SK-N-SH (cell line): ENCODE results near the gene TRPM3. TPM values are rescaled to one million over a fixed set of nuclear protein-coding genes. Genes with fewer than 3 reads are reported as not detected.

Experiments used
- CTCF ChIA-PET: fragments of 300-600, 350-600 bp; formaldehyde crosslinking; extraction: SDS; loops from one replicate; lab custom pipeline; 2021; lab: Yijun Ruan, JAX
- POLR2A ChIA-PET: fragments of 350-600 bp; sonication (Branson Sonifier 250); formaldehyde crosslinking; extraction: SDS; loops from one replicate; lab custom pipeline; 2020; ENCODE audit warnings: antibody characterized with exemption, inconsistent platforms; lab: Yijun Ruan, JAX
- DNase-seq: peaks from one replicate; pipeline ENCODE4 v3.0.0; 2012
- H2AFZ ChIP-seq: fragments of 200-600 bp; sonication (generic); 2 replicates; pipeline ENCODE4 v1.8.1; 2016; ENCODE audit warnings: antibody characterized with exemption, mild to moderate bottlenecking, low read depth
- H3F3A ChIP-seq: fragments of 200-600 bp; sonication (generic); replicated peaks from 2 replicates; pipeline ENCODE3; 2016; ENCODE audit warnings: antibody characterized with exemption, mild to moderate bottlenecking; ENCODE audit not compliant: insufficient read depth
- H3K27ac ChIP-seq, 2 experiments: fragments of 200-500 bp in 1 of 2; fragments of 200-600 bp in 1 of 2; sonication (Bioruptor generic) in 1 of 2; sonication (generic), shearing (Covaris generic) in 1 of 2; 2 replicates each; pipeline versions ENCODE4 v1.5.1 to v1.6.1; 2014 to 2016; ENCODE audit warnings: low read depth in 2 of 2, inconsistent platforms in 1 of 2, low read length in 1 of 2, mild to moderate bottlenecking in 1 of 2, mixed read lengths in 1 of 2
- H3K27me3 ChIP-seq: fragments of 200-600 bp; sonication (generic), shearing (Covaris generic); 2 replicates; pipeline ENCODE4 v1.6.1; 2016; ENCODE audit warnings: mixed run types; ENCODE audit not compliant: insufficient read depth
- H3K36me3 ChIP-seq, 2 experiments: fragments of 200-500 bp in 1 of 2; fragments of 200-600 bp in 1 of 2; sonication (Bioruptor generic) in 1 of 2; sonication (generic) in 1 of 2; replicated peaks in 1 of 2; 2 replicates each; pipeline versions ENCODE3 to v1.5.1; 2014 to 2016; ENCODE audit warnings: low read length in 1 of 2, mild to moderate bottlenecking in 1 of 2; ENCODE audit not compliant: insufficient read depth in 2 of 2, control insufficient read depth in 1 of 2
- H3K4me1 ChIP-seq, 2 experiments: fragments of 200-500 bp in 1 of 2; fragments of 200-600 bp in 1 of 2; sonication (Bioruptor generic) in 1 of 2; sonication (generic), shearing (Covaris generic) in 1 of 2; 2 replicates each; pipeline versions ENCODE4 v1.5.1 to v1.6.1; 2014 to 2016; ENCODE audit warnings: low read depth in 1 of 2, low read length in 1 of 2, mixed run types in 1 of 2; ENCODE audit not compliant: insufficient read depth in 2 of 2, control insufficient read depth in 1 of 2
- H3K4me2 ChIP-seq: fragments of 200-600 bp; sonication (generic), shearing (Covaris generic); 2 replicates; pipeline ENCODE4 v1.6.1; 2017; ENCODE audit warnings: mixed run types
- H3K4me3 ChIP-seq, 2 experiments: fragments of 200-500 bp in 1 of 2; fragments of 200-600 bp in 1 of 2; sonication (Bioruptor generic) in 1 of 2; sonication (generic), shearing (Covaris generic) in 1 of 2; 2 replicates each; pipeline versions ENCODE4 v1.5.1 to v1.8.1; 2014 to 2016; ENCODE audit warnings: low read depth in 2 of 2, inconsistent platforms in 1 of 2, low read length in 1 of 2, mild to moderate bottlenecking in 1 of 2, mixed read lengths in 1 of 2, moderate library complexity in 1 of 2
- H3K79me2 ChIP-seq: fragments of 200-600 bp; sonication (generic); 2 replicates; pipeline ENCODE4 v1.8.1; 2017; ENCODE audit warnings: mild to moderate bottlenecking; ENCODE audit not compliant: insufficient read depth
- H3K9ac ChIP-seq: fragments of 200-600 bp; sonication (generic); 2 replicates; pipeline ENCODE4 v1.6.1; 2017; ENCODE audit warnings: mixed run types
- H3K9me2 ChIP-seq: fragments of 200-600 bp; sonication (generic); 2 replicates; pipeline ENCODE4 v1.6.1; 2017; ENCODE audit warnings: mixed run types
- H3K9me3 ChIP-seq: fragments of 200-600 bp; sonication (generic); 2 replicates; pipeline ENCODE4 v1.6.1; 2017; ENCODE audit warnings: mixed run types, mild to moderate bottlenecking, moderate library complexity
- H4K20me1 ChIP-seq: fragments of 200-600 bp; sonication (generic); 2 replicates; pipeline ENCODE4 v1.6.1; 2017; ENCODE audit warnings: mild to moderate bottlenecking, mixed run types; ENCODE audit not compliant: insufficient read depth
- CHD2 ChIP-seq: fragments of 150-350 bp; IDR thresholded peaks from 2 replicates; pipeline ENCODE4 v1.6.1; 2018; ENCODE audit warnings: low read length; ENCODE audit not compliant: partially characterized antibody
- EP300 ChIP-seq, 2 experiments: IDR thresholded peaks; 2 replicates each; pipeline versions ENCODE4 v1.4.0 to v1.6.1; 2012; ENCODE audit warnings: borderline replicate concordance in 1 of 2, low read depth in 1 of 2, low read length in 1 of 2
- EZH2phosphoT487 ChIP-seq: fragments of 200-600 bp; sonication (generic); IDR thresholded peaks from 2 replicates; pipeline ENCODE4 v1.6.1; 2017; ENCODE audit warnings: low read depth, mixed run types, mild to moderate bottlenecking, antibody characterized with exemption, moderate library complexity, borderline replicate concordance
- FOSL2 ChIP-seq: IDR thresholded peaks from 2 replicates; pipeline ENCODE4 v1.4.0; 2012; ENCODE audit warnings: low read depth, mild to moderate bottlenecking, moderate library complexity, borderline replicate concordance
- FOXJ3 ChIP-seq: sonication (generic); formaldehyde crosslinking; IDR thresholded peaks from 2 replicates; pipeline ENCODE4 v1.5.1; 2020; ENCODE audit warnings: mild to moderate bottlenecking, missing genetic modification reagents
- FOXM1 ChIP-seq: IDR thresholded peaks from 2 replicates; pipeline ENCODE4 v1.4.0; 2012; ENCODE audit warnings: low read depth, mild to moderate bottlenecking
- JUND ChIP-seq: IDR thresholded peaks from 2 replicates; pipeline ENCODE4 v1.4.0; 2012
- NFIC ChIP-seq: IDR thresholded peaks from 2 replicates; pipeline ENCODE4 v1.4.0; 2012; ENCODE audit warnings: borderline replicate concordance
- RCOR1 ChIP-seq: fragments of 150-350 bp; IDR thresholded peaks from 2 replicates; pipeline ENCODE4 v1.6.1; 2017; ENCODE audit warnings: antibody characterized with exemption, low read length
- TAF1 ChIP-seq: IDR thresholded peaks from 2 replicates; pipeline ENCODE4 v1.6.1; 2012; ENCODE audit warnings: low read depth, mild to moderate bottlenecking, low read length, moderate library complexity, borderline replicate concordance
- YY1 ChIP-seq: IDR thresholded peaks from 2 replicates; pipeline ENCODE4 v1.4.0; 2012; ENCODE audit warnings: low read depth, mild to moderate bottlenecking
- WGBS: methylation state at CpG from one replicate; pipeline ENCODE4 v1.1.6; 2017; ENCODE audit warnings: low lambda C conversion rate; 5-methylcytosine and 5-hydroxymethylcytosine counted together
- polyA plus RNA-seq, 3 experiments: library from polyadenylated mRNA; depleted of rRNA; stranded (reverse); fragments of >200 nt; gene quantifications; 2 replicates each; pipeline ENCODE4 v1.2.3, GENCODE V29; 2012
- TF ChIP-seq, protein P1 (sequence below): IDR thresholded peaks from 2 replicates; pipeline ENCODE4; 2012
- TF ChIP-seq, protein P2 (sequence below): IDR thresholded peaks from 2 replicates; pipeline ENCODE4 v1.4.0; 2012; ENCODE audit warnings: low read depth
- TF ChIP-seq, protein P3 (sequence below): fragments of 150-350 bp; IDR thresholded peaks from 2 replicates; pipeline ENCODE4 v1.6.1; 2017; ENCODE audit warnings: antibody characterized with exemption, low read length, low read depth, borderline replicate concordance

Gene TRPM3
- polyA plus RNA-seq, 1 of the 3 experiments (the other 2 are of a cell fraction) = not detected

DNA sequence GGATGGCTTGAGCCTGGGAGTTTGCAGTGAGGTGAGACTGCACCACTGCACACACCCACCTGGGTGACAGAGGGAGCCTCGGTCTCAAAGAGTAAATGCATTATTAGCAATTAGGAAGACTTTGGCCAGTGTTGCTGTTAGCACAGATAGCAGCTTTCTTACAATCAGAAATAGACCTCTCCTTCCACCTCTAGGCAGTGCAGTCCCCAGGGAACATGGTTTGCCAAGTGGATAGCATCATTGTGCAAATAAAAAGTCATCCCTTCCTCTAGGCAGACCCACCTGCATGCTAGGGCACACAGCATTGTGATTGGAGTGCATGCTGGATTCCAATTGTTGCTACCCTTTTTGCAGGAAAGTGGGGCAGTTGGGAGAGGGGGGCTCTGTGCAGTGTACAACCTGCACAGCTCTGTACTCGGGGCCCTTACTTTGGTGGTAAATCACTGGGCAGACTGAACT lies 629.1 kb downstream of the TRPM3 start (continued):
- no peak for TF ChIP-seq NFIC
- TF ChIP-seq FOSL2 = no peak
- no peak for TF ChIP-seq EP300 (IDR thresholded peaks at IDR 0.05; ENCODE audit: borderline replicate concordance in 1 of 2, low read depth in 1 of 2, low read length in 1 of 2)
- TF ChIP-seq, protein P1, sequence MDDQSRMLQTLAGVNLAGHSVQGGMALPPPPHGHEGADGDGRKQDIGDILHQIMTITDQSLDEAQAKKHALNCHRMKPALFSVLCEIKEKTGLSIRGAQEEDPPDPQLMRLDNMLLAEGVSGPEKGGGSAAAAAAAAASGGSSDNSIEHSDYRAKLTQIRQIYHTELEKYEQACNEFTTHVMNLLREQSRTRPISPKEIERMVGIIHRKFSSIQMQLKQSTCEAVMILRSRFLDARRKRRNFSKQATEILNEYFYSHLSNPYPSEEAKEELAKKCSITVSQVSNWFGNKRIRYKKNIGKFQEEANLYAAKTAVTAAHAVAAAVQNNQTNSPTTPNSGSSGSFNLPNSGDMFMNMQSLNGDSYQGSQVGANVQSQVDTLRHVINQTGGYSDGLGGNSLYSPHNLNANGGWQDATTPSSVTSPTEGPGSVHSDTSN = no peak
- TF ChIP-seq FOXM1 = no peak
- no peak for TF ChIP-seq JUND
- no peak for TF ChIP-seq RCOR1
- no peak for TF ChIP-seq CHD2
- TF ChIP-seq TAF1 = no peak
- TF ChIP-seq, all 33 proteins: peak for 0

DNA sequence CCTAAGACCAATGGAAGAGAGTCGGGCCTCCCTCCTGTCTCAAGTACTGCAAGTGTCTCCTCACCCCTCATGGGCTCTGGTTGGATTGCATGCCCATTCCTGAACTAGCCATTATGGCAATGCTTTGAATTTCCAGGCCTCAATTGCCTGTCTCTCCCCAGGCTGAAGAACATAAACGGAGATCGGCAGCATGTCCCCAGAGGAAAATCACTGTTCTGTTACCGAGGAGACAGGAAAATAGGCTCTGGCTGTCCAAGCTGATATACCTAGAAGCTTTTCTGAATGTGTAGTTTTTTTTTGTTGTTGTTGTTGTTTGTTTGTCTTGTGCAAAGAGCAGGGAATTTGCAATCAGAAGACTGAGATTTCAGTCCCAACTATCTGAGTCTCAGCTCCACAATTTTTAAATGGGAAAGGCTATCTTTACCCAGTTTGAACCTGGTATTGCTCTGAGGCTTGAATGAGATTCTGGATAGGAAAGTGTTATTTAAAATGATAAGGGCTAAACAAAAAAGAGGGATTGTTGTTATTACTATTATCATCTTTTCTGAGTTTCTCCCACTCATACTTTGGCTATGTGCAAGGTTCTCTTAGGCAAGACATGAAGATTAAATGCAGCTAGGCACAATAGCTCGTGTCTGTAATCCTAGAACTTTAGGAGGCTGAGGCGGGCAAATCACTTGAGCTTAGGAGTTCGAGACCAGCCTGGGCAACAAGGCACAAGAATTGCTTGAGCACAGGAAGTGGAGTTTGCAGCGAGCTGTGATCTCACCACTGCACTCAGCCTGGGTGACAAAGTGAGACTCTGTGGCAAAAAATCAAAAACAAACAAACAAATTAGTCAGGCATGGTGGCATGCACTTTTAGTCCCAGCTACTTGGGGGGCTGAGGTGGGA lies 629.7 kb downstream of the TRPM3 start:
- DNase-seq = no peak
- no peaks in the 10 kb centered on the region for H3K36me3 ChIP-seq
- POLR2A ChIA-PET = no interaction called here

More for the DNA sequence above, 629.7 kb downstream of the TRPM3 start:
- no peak overlapping the region for H3K4me2 ChIP-seq
- TF ChIP-seq FOXJ3 (CRISPR knock-in tag) (no peak), YY1 (no peak), RCOR1 (no peak), FOSL2 (no peak), EZH2phosphoT487 (no peak)
- TF ChIP-seq, protein P2, sequence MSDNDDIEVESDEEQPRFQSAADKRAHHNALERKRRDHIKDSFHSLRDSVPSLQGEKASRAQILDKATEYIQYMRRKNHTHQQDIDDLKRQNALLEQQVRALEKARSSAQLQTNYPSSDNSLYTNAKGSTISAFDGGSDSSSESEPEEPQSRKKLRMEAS = no peak
- TF ChIP-seq, protein P3, sequence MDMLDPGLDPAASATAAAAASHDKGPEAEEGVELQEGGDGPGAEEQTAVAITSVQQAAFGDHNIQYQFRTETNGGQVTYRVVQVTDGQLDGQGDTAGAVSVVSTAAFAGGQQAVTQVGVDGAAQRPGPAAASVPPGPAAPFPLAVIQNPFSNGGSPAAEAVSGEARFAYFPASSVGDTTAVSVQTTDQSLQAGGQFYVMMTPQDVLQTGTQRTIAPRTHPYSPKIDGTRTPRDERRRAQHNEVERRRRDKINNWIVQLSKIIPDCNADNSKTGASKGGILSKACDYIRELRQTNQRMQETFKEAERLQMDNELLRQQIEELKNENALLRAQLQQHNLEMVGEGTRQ = no peak
- TF ChIP-seq, all 33 proteins: peak for 0
- Histone ChIP-seq H3K27me3 (no peaks in the 10 kb centered on the region), H3K4me1 (no peaks in the 10 kb centered on the region), H3K9me3 (no peaks in the 10 kb centered on the region), H3K4me3 (no peak overlapping the region), H2AFZ (no peak overlapping the region), H3K9me2 (no peaks in the 10 kb centered on the region), H4K20me1 (no peaks in the 10 kb centered on the region), H3K9ac (no peak overlapping the region), H3F3A (no peaks in the 10 kb centered on the region), H3K27ac (no peak overlapping the region), H3K79me2 (no peaks in the 10 kb centered on the region)
- CTCF ChIA-PET = interaction anchor here (1.2 to 1.4 kb wide), 3 partner anchors 19 to 150 kb away, joined by 3 read pairs; no protein-coding TSS in a partner anchor
- WGBS = 66% methylated on average over 8 of the region's 8 CpGs
